ENCODE results near the gene MRPL52.
"Not testable (repeated sequence)": the region's sequence is repeated elsewhere in the genome, so short reads cannot be mapped to it uniquely, and the experiment has no call there.

MRPL52 gene

DNA sequence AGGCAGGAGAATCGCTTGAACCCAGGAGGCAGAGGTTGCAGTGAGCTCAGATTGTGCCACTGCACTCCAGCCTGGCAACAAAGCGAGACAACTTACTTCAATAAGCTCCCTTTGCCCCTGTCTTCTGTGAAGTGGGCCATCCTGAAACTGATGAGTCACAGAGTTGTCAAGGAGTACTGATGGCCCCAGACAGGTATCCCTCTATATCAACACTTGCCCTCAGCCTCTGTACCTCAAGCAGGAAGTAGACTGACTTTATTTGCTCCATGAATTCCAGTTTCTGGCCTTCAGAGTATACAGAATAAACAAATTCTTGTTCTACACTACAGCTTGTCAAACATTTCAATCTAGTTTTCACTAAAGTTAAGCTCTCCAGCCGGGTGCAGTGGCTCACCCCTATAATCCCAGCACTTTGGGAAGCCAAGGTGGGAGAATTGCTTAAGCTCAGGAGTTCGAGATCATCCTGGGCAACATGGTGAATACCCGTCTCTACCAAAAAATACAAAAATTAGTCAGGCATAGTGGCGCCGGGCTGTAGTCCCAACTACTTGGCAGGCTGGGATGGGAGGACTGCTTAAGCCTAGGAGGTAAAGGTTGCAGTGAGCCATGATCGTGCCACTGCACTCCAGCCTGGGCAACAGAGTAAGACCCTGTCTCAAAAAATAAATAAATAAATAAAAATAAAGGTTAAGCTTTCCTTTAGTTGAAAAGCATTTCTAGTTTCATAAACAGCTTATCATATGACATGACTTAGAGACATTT lies 25.5 kb downstream of the MRPL52 start:
- no peak for DNase-seq (ENCODE audit: low spot score)

DNA sequence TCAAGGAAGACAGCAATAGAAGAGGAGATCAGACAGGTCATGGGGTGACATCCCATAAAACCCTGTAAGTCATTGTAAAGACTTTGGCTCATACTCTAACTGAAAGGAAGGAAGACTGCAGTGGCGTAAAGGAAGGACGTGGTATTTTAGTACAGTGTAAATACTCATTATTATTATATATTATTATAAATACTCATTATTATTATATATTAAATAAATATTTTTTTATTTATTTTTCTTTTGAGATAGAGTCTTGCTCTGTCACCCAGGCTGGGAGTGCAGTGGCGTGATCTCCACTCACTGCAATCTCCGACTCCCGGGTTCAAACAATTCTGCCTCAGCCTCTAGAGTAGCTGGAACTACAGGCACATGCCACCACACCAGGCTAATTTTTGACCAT lies 26.7 kb downstream of the MRPL52 start:
- DNase-seq (ENCODE audit: low spot score) = no peak

DNA sequence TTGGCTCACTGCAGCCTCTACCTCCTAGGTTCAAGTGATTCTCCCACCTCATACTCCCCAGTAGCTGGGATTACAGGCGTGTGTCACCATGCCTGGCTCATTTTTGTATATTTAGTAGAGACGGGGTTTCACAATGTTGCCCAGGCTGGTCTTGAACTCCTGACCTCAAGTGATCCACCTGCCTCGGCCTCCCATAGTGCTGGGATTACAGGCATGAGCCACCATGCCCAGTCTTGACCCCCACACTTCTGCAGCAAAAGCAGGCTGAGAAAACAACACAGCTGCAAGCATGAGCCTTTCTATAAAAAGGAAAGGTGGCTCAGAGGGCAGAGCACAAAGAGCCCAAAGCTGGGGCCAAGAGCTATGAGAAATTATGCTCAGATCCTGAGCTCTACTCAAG lies 30.7 kb downstream of the MRPL52 start:
- not testable (repeated sequence) for DNase-seq (ENCODE audit: low spot score)

DNA sequence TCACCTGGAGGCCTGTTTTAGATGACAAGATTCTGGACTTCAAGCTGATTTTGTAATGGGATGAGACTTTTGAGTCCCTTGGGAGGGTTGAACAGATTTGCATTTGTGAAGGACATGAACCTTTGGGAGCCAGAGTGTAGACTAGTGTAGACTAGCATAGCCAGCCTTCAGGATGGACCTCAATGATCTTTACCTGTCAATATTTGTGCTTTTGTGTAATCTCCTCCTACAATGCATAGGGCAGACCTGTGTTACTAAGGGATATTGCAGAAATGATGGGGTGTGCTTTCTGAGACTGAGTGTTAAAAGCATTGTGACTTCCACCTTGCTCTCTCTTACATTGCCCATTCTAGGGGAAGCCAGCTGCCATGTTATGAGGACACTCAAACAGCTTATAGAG lies 32.0 kb downstream of the MRPL52 start:
- DNase-seq (ENCODE audit: low spot score) = no peak

DNA sequence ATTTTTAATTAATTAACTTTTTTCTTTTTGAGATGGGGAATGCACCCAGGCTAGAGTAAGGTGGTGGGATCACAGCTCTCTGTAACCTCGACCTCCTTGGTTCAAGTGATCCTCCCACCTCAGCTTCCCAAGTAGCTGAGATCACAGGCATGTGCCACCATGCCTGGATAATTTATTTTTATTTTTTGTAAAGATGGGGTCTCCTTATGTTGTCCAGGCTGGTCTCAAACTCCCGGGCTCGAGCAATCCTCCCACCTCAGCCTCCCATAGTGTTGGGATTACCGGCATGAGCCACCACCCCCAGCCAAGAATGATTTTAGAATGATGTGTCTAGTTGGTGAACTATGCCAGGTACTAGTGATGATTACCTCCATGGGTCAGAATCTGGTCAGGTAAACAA lies 35.3 kb downstream of the MRPL52 start:
- no peak for DNase-seq (ENCODE audit: low spot score)

DNA sequence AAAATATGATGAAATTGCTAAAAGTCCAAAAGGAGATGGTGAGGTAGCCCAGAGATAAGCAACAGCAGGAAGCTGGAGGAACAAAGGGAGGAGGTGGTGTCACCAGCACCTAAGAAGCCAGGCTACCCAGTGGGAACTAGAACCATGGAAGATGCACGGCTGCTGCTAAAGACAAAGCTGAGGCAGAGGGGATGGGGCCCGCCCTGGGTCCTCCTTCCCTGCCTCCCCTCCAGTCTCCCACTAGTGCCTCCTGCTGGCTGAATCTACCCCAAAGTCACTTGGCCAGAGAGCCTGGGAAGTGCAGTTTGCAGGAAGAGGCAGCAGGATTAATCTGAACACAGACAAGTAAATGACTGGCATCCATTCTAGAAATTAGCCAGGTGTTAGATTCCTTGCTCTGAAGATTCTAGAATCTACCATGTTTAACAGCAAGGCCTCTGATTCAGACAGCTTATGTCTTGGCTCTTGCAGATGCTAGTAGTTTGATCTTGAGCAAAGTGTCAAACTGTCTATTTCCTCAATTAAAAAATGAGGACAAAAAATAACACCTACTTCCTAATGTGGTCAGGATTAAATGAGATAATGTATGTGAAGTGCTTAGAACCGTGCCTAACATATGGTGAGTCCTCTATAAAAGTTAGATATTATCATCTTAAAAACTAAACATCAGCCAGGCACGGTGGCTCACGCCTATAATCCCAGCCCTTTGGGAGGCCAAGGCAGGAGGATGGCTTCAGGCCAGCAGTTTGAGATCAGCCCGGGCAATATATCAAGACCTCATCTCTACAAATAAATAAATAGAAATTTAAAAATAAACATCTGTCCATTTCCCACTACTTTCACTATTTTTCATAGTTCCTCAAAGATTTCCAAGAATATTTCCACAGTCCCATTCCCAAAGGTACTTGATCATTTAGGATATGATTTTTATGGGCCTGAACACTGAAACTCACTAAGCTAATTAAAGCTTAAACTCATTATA lies 36.0 kb downstream of the MRPL52 start:
- no peak for DNase-seq (ENCODE audit: low spot score)

DNA sequence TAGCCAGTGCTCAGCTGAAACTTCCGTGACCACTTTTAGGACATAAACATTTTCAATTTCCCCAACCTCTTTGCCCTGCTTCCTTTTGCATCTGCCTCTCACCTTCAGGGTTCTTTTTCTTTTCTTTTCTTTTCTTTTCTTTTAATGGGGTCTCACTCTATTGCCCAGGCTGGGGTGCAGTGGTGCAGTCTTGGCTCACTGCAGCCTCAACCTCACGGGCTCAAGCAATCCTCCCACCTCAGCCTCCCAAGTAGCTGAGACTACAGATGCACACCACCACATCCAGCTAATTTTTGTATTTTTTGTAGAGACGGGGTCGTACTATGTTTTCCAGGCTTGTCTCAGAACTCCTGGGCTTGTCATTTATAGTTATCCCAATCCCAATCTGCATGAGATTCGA lies 37.2 kb downstream of the MRPL52 start:
- DNase-seq (ENCODE audit: low spot score) = no peak

DNA sequence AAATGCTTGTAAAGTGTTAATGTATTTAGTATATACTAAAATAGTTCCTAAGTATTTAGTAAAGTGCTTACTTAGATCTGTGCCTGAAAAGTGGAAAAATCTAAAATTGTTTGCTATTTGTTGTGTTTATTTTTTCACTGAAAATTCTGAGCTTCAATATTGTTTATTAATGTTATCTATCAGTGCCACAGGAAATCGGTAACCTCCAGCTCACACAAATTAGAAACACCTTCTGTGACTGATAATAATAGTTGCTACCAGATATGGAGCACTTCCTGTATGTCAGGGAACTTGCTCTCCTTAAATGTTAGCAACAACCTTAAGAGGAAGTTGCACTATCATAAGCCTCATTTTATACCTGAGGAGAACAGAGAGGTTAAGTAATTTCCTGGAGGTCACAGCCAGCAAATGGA lies 41.1 kb downstream of the MRPL52 start:
- no peak for DNase-seq (ENCODE audit: low spot score)

DNA sequence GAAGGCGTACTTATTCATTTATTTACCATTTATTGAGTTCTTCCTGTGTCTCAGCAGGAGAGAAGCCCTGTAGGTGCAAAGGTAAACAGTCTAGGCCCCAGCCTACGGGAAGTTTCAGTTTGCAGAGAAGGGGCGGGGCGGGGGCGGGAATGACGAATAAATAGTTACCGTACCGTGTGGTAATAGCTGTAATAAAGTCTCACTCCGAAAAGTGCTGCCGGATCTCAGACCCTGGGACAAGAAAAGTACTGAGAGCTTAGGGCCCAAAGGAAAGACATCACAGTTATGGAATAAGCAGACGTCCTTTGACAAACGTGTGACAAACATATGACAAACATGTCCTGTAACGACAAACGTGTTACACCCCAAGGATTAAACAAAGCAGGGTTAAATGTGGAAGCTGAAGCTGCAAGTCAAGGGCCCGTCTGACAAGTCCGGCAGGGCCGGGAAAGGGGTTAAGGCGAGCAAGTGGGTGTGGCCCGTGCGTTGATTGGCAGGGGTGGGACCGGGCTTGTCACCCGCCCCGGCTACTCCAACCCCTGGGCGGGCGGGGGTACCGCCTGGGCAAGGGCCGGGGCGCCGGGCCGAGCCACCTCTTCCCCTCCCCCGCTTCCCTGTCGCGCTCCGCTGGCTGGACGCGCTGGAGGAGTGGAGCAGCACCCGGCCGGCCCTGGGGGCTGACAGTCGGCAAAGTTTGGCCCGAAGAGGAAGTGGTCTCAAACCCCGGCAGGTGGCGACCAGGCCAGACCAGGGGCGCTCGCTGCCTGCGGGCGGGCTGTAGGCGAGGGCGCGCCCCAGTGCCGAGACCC lies 41.7 kb downstream of the MRPL52 start, which contains the start of gene LRP10:
Gene LRP10 (plus strand): TSS at position 517 of the 809 bp plus-strand sequence. CDS start 564 bp downstream, outside the sequence.
- peak; percentile 87 for DNase-seq (ENCODE audit: low spot score)

DNA sequence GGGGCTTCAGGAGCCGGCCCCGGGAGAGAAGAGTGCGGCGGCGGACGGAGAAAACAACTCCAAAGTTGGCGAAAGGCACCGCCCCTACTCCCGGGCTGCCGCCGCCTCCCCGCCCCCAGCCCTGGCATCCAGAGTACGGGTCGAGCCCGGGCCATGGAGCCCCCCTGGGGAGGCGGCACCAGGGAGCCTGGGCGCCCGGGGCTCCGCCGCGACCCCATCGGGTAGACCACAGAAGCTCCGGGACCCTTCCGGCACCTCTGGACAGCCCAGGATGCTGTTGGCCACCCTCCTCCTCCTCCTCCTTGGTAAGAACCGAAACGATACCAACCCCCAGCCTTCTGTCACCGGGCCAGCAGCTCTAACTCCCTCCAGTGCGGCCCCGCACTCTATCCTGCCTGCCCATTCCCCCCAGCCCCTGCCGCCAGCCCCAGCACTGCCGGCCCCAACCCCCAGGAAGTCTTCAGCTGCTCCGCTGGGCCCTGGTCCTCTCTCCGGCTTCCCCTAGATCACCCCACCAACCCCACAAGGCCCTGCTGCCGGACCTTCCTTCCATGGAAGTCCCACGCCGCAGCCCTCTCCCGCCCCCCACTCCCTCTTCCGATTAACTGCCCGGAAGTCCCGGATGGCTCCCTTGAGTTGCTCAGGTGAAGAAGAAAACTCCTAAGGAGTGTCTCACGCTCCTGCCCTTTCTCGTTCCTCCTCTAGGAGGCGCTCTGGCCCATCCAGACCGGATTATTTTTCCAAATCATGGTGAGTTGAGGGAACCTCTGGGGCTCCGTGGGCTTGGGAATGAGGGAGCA lies 42.5 kb downstream of the MRPL52 start:
- peak; percentile 85 for DNase-seq (ENCODE audit: low spot score)

DNA sequence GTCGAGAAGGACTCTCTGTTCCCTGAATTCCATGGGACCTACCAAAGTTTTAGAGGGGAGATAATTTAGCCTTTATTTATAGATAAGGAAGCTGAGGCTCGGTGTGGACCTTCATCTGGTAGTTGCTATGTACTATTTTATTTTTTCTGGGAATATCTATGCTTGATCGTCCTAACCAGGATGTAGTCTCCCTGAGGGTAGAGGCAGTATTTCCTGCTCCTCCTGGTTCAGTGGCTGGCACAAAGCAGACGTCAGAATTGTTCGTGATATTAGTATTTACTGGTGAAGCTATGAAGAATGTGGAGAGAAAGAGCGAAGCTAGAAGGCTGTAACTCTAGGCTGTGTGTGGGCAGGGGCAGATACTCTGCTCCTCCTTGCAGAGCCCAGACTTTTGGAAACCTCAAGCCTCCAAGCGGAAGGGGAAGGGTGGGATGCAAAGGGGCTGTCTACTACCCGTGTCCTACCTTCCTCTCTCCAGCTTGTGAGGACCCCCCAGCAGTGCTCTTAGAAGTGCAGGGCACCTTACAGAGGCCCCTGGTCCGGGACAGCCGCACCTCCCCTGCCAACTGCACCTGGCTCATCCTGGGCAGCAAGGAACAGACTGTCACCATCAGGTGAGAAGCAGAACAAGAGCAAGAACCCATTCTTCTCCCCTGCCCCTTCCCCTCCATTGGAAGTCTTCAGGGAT lies 43.3 kb downstream of the MRPL52 start:
- no peak for DNase-seq (ENCODE audit: low spot score)

DNA sequence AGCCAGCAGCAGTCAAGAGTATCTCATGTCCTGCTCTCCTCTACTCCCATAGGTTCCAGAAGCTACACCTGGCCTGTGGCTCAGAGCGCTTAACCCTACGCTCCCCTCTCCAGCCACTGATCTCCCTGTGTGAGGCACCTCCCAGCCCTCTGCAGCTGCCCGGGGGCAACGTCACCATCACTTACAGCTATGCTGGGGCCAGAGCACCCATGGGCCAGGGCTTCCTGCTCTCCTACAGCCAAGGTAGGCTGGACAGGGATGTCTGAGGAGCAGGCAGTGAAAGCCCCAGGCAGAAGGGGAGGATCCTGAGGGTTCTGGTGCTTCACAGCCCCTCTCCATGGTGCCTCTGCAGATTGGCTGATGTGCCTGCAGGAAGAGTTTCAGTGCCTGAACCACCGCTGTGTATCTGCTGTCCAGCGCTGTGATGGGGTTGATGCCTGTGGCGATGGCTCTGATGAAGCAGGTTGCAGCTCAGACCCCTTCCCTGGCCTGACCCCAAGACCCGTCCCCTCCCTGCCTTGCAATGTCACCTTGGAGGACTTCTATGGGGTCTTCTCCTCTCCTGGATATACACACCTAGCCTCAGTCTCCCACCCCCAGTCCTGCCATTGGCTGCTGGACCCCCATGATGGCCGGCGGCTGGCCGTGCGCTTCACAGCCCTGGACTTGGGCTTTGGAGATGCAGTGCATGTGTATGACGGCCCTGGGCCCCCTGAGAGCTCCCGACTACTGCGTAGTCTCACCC lies 45.5 kb downstream of the MRPL52 start:
- no peak for DNase-seq (ENCODE audit: low spot score)

DNA sequence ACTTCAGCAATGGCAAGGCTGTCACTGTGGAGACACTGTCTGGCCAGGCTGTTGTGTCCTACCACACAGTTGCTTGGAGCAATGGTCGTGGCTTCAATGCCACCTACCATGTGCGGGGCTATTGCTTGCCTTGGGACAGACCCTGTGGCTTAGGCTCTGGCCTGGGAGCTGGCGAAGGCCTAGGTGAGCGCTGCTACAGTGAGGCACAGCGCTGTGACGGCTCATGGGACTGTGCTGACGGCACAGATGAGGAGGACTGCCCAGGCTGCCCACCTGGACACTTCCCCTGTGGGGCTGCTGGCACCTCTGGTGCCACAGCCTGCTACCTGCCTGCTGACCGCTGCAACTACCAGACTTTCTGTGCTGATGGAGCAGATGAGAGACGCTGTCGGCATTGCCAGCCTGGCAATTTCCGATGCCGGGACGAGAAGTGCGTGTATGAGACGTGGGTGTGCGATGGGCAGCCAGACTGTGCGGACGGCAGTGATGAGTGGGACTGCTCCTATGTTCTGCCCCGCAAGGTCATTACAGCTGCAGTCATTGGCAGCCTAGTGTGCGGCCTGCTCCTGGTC lies 46.1 kb downstream of the MRPL52 start:
- no peak for DNase-seq (ENCODE audit: low spot score)

DNA sequence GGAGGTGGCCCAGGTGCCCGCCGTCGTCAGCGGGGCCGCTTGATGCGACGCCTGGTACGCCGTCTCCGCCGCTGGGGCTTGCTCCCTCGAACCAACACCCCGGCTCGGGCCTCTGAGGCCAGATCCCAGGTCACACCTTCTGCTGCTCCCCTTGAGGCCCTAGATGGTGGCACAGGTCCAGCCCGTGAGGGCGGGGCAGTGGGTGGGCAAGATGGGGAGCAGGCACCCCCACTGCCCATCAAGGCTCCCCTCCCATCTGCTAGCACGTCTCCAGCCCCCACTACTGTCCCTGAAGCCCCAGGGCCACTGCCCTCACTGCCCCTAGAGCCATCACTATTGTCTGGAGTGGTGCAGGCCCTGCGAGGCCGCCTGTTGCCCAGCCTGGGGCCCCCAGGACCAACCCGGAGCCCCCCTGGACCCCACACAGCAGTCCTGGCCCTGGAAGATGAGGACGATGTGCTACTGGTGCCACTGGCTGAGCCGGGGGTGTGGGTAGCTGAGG lies 47.4 kb downstream of the MRPL52 start:
- no peak for DNase-seq (ENCODE audit: low spot score)

DNA sequence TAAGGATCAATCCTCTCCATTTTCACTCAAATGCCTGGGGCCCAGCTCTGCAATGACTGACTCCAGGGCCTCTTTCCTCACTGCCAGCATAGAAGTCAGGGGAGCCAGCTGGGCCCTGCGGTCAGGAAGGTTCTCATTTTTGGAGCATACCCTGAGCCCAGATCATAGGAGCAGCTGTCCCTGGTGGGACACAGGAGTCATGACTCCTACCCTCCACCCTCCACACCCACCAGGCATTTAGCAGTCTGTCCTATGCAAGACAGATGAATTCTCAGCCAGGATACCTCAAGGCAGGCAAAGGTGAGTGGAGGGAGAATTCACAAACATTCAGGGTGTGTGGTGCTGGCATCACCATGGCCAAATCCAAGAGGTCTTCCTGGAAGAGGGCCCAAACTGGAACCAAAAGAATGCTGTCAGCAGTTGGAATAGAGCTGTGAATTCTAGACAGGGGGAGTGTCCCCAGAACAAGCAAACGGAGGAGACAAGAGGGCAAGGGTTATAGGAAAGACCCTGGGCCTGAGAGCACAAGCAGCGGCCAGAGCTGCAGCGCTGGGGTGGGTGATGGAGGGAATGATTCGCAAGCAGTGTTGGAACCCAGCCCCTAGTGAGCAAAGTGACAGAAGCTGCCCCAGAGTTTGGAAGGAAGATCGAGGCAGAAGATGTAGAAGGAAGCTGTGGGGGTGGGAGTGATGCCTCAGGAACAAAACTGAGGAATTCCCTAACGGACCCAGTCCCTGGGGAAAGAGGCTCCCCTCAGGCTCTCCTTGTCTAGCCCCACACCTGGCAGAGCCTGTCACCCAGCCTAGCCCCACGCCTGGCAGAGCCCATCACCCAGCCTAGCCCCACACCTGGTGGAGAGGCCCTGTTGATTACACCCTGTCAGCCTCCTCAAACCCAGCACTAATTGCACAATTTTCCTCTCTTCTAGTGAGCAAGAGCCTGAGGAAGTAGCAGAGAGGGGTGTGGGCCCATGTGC lies 48.9 kb downstream of the MRPL52 start:
- no peak for DNase-seq (ENCODE audit: low spot score)

DNA sequence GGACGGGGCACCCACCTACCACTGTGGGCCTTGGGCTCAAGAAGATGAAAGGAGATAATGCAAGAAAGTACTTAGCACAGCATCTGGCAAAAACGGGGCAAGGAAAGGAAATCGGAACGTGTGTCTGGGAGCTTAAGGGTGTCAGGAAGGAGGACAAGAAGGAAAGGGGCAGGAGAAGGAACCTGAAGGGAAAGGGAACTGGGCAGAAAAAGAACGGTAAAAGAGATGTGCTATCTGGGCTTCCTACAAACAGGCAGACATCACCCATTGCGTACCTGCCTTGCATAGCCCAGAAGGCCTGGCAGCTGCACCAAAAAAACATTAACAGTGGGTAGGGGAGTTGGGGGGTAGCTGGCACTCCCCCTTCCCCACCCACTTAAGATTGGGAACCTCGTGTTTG lies 52.4 kb downstream of the MRPL52 start:
- DNase-seq (ENCODE audit: low spot score) = no peak

DNA sequence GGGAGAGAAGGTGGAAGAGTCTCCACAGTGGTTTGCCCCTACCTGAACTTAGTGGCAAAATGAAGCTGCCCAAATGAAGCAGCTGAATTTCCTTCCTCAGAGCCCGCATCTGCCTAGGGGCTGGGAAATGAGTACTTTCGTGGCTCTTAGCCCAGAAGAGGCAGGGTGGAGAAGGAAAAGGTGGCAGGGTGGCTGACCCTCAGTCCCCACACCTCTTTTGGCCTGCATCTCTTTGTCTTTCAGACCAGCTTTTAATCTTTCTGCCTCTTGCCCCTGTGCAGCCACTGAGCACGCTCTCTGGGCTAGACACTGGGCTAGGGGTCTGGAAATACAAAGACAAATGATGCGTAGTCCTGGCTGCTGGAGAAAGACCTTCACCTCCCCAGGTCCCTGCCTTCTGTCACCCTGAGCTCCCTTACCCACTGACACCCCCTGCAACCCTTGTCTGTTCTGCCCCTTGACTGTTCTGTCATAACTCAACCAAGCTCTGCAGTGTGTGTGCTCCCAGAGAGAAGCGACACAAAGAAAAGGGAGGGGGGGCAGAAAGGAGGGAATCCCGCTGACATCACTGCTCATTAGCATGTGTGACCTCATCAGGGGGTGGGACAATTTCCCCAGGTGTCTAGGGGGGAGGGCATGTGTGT lies 53.0 kb downstream of the MRPL52 start:
- peak; percentile 85 for DNase-seq (ENCODE audit: low spot score)

Data from cerebellar cortex (tissue), 1 donor.